ENCODE results near the gene UBE2E1. TPM values are rescaled to one million over a fixed set of nuclear protein-coding genes. Genes with fewer than 3 reads are reported as not detected.

Gene UBE2E1
- total and polyA plus RNA-seq, 10 donors: 62.6 to 106 (median 91.2) TPM

- Histone ChIP-seq H3K27me3 (replicated peaks in 1 of 7) (no peaks in the 10 kb centered on the region), H3K4me1 (peaks cover 28 to 48% (median 43%) of the 10 kb centered on the region in 6 donors), H3K36me3 (peaks cover 0 to 56% (median 42%) of the 10 kb centered on the region in 6 donors), H3K4me3 (peak overlapping the region in 1 of 8 donors; percentile 3), H3K27ac (peak overlapping the region in 2 of 8 donors; percentile 2 to 16), H3K9me3 (no peaks in the 10 kb centered on the region)
- TF ChIP-seq POLR2A (IDR thresholded peaks at IDR 0.05) (no peak), POLR2AphosphoS5 (IDR thresholded peaks at IDR 0.05) (no peak)
- TF ChIP-seq, protein P1, sequence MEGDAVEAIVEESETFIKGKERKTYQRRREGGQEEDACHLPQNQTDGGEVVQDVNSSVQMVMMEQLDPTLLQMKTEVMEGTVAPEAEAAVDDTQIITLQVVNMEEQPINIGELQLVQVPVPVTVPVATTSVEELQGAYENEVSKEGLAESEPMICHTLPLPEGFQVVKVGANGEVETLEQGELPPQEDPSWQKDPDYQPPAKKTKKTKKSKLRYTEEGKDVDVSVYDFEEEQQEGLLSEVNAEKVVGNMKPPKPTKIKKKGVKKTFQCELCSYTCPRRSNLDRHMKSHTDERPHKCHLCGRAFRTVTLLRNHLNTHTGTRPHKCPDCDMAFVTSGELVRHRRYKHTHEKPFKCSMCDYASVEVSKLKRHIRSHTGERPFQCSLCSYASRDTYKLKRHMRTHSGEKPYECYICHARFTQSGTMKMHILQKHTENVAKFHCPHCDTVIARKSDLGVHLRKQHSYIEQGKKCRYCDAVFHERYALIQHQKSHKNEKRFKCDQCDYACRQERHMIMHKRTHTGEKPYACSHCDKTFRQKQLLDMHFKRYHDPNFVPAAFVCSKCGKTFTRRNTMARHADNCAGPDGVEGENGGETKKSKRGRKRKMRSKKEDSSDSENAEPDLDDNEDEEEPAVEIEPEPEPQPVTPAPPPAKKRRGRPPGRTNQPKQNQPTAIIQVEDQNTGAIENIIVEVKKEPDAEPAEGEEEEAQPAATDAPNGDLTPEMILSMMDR (IDR thresholded peaks at IDR 0.05 in 8 of 11, conservative IDR thresholded peaks at IDR 0.05 in 3 of 11): no peak
- 82 to 89% (median 84%) methylated on average over 5 of the region's 5 CpGs for WGBS, 5 donors
- intact Hi-C loops (cut with DNase I; ENCODE audit: low total_unique reads): no loop called here
- no peak for DNase-seq
Measured at GRCh38 chr3:23920151-23920655, 114.4 kb downstream of the UBE2E1 start.

GRCh38 chr3:23921052-23921511 lies 115.3 kb downstream of the UBE2E1 start:
- H3K9me3 ChIP-seq: no peaks in the 10 kb centered on the region
- H3K27ac ChIP-seq: peak overlapping the region in 1 of 8 donors; percentile 12
- no peak overlapping the region for H3K4me3 ChIP-seq
- TF ChIP-seq, protein P1 (IDR thresholded peaks at IDR 0.05 in 8 of 11, conservative IDR thresholded peaks at IDR 0.05 in 3 of 11): no peak
- TF ChIP-seq POLR2A (IDR thresholded peaks at IDR 0.05) (no peak), POLR2AphosphoS5 (IDR thresholded peaks at IDR 0.05) (no peak)
- DNase-seq: no peak
- H3K27me3 ChIP-seq (replicated peaks in 1 of 7): no peaks in the 10 kb centered on the region
- H3K36me3 ChIP-seq: peaks cover 0 to 56% (median 42%) of the 10 kb centered on the region in 6 donors
- intact Hi-C loops (cut with DNase I; ENCODE audit: low total_unique reads): no loop called here
- 78 to 91% (median 86%) methylated on average over 3 of the region's 3 CpGs for WGBS, 5 donors
- peaks cover 24 to 39% (median 34%) of the 10 kb centered on the region in 6 donors for H3K4me1 ChIP-seq

DNA sequence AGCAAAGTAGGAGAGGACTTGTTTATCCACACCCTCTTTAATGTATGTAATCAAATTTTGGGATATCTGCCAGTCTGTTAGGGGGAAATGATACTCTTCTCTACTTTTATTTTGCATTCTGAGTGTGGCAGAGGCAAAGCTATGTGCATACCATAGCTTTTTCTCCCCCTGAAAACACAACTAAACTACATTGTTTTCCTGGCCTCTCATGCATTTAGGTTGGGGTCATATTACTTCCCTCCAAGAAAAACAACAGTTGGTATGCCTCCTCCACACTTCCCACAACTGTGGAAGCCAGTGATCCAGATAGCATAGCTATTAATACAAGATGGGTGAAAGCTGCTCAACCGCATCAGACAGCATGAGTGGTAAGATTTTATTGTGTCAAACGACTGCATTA lies 118.0 kb downstream of the UBE2E1 start:
- H3K27me3 ChIP-seq (replicated peaks in 1 of 7): no peaks in the 10 kb centered on the region
- DNase-seq: no peak
- no peak overlapping the region for H3K4me3 ChIP-seq
- no peak overlapping the region for H3K27ac ChIP-seq
- intact Hi-C loops (cut with DNase I; ENCODE audit: low total_unique reads): no loop called here
- peaks cover 0 to 46% (median 38%) of the 10 kb centered on the region in 6 donors for H3K36me3 ChIP-seq
- TF ChIP-seq, protein P1 (IDR thresholded peaks at IDR 0.05 in 8 of 11, conservative IDR thresholded peaks at IDR 0.05 in 3 of 11): no peak
- TF ChIP-seq POLR2AphosphoS5 (IDR thresholded peaks at IDR 0.05): no peak
- no peak for TF ChIP-seq POLR2A (IDR thresholded peaks at IDR 0.05)
- 55 to 82% (median 73%) methylated on average over 2 of the region's 2 CpGs for WGBS, 5 donors
- H3K9me3 ChIP-seq: no peaks in the 10 kb centered on the region
- H3K4me1 ChIP-seq: peaks cover 14 to 23% (median 20%) of the 10 kb centered on the region in 6 donors

DNA sequence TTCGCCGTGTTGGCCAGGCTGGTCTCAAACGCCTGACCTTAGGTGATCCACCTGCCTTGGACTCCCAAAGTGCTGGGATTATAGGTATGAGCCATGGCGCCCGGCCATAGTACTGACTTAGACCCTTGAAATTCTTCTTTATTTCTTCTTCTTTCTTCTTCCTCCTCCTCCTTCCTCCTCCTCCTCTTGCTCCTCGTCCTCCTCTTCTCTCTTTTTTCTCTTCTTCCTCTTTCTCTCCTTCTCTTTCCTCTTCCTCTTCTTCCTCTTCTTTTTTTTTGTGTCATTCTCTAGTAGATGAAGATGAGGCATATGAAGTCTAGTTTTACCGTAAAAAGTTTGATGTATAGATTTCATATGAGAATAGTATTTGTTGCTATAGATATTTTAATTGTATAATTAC lies 120.5 kb downstream of the UBE2E1 start:
- H3K27me3 ChIP-seq (replicated peaks in 1 of 7): no peaks in the 10 kb centered on the region
- no peak overlapping the region for H3K27ac ChIP-seq
- H3K4me1 ChIP-seq: peaks cover 0 to under 1% (median 0%) of the 10 kb centered on the region in 6 donors
- no peak overlapping the region for H3K4me3 ChIP-seq
- 84 to 90% (median 87%) methylated on average over 7 of the region's 7 CpGs for WGBS, 5 donors
- peaks cover 0 to 21% (median 16%) of the 10 kb centered on the region in 6 donors for H3K36me3 ChIP-seq
- no peak for DNase-seq
- H3K9me3 ChIP-seq: no peaks in the 10 kb centered on the region
- TF ChIP-seq, protein P1 (IDR thresholded peaks at IDR 0.05 in 8 of 11, conservative IDR thresholded peaks at IDR 0.05 in 3 of 11): no peak
- no peak for TF ChIP-seq POLR2A (IDR thresholded peaks at IDR 0.05)
- TF ChIP-seq POLR2AphosphoS5 (IDR thresholded peaks at IDR 0.05): no peak
- intact Hi-C loops (cut with DNase I; ENCODE audit: low total_unique reads): no loop called here
